ENCODE measurements around the gene AQP1. TPM values are rescaled to one million over a fixed set of nuclear protein-coding genes. Genes with fewer than 3 reads are reported as not detected.

AQP1 gene
- total and polyA plus RNA-seq, 2 of the 8 experiments (the other 6 are each of a cell fraction or from before 2014, with no cell fraction given) = 0.18 to 0.19 TPM

GRCh38 chr7:30909431-30909830 is 2.2 kb upstream of the AQP1 start (continued):
- no peak for TF ChIP-seq EP300 (IDR thresholded peaks at IDR 0.05; ENCODE audit: borderline replicate concordance in 1 of 2, low read depth in 2 of 2, low read length in 2 of 2)
- no peak for TF ChIP-seq E2F6 (IDR thresholded peaks at IDR 0.05)
- TF ChIP-seq FOSL1 (IDR thresholded peaks at IDR 0.05; ENCODE audit: insufficient read depth, low read depth, low read length) = no peak
- no peak for TF ChIP-seq JUN (IDR thresholded peaks at IDR 0.05; ENCODE audit: low read depth, low read length)
- no peak for TF ChIP-seq NANOG (IDR thresholded peaks at IDR 0.05; ENCODE audit: insufficient read depth, low read depth, low read length, poor library complexity, severe bottlenecking)
- no peak for TF ChIP-seq NRF1 (IDR thresholded peaks at IDR 0.05; ENCODE audit: low read depth, low read length)
- TF ChIP-seq SUZ12 (IDR thresholded peaks at IDR 0.05; ENCODE audit: low read length) = no peak
- no peak for TF ChIP-seq SP2 (IDR thresholded peaks at IDR 0.05; ENCODE audit: low read length)
